Right renal pelvis (tissue), 4 donors: ENCODE data around the gene SELENOV. TPM values are rescaled to one million over a fixed set of nuclear protein-coding genes. Genes with fewer than 3 reads are reported as not detected.
A peak's percentile ranks its signal among the peaks of the same experiment; 100 is the strongest.

ENCODE experiments used
- DNase-seq, 4 donors: peaks; one replicate each; pipeline ENCODE4 v3.0.0-alpha.2; 2013; ENCODE audit warnings: low read depth in 4 of 4, low spot score in 3 of 4, missing footprints in 1 of 4
- polyA plus RNA-seq, 4 donors: library from polyadenylated mRNA; unstranded; fragments of 120-200 nt; gene quantifications; one replicate each; pipeline ENCODE4 v1.2.1, GENCODE V29; 2013; ENCODE audit not compliant: insufficient read length in 4 of 4

The SELENOV gene
- polyA plus RNA-seq, 4 donors, result 4.0 to 8.3 (median 6.2) TPM

DNA sequence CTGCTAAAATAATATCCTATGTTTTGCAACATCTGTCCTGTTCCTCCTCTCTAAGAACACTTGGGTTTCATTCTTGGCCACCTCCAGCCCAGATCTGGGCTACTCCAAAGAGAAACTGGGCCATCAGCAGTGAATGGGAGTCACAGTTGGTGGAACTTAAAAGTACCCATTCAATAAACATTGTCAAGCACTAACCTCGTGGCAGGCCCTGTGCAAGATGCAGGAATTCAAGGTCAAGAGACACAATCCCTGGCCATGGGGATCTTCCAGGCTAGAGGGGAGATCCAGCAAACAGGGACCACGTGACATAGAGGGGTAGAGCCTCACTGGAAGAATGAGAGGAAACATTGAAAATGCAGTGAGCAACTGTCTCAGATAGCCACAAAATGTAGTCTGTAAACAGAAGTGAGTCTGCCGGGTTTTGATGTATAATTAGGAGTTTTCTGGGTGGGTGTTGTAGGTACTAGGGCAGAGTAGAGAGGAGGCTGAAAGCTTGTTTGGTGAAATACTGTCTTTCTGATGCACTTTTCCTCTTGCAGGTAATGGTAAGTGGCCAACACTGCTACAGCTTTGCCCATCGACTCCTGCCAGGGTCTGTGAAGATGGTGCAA, 39.9 kb downstream of the SELENOV start:
- DNase-seq, result no peak

DNA sequence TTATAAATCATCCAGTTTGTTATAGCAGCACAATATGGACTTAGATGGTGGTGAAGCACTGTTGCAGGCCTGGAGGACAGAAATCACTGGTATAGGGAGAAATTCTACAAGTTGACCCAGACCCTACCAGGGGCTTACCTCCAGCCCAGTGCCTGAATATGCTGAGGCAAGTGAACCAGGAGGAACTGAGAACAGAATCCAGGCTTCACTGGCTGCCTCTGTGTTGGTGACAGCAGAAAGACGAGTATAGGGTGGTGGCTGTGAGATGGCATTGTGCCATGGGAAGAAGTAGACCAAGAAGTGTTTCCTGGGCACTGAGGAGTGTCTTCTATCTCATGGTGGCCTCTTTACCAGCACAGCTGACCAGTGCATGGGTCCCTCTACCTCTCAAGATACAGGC, 40.9 kb downstream of the SELENOV start:
- DNase-seq, result no peak

DNA sequence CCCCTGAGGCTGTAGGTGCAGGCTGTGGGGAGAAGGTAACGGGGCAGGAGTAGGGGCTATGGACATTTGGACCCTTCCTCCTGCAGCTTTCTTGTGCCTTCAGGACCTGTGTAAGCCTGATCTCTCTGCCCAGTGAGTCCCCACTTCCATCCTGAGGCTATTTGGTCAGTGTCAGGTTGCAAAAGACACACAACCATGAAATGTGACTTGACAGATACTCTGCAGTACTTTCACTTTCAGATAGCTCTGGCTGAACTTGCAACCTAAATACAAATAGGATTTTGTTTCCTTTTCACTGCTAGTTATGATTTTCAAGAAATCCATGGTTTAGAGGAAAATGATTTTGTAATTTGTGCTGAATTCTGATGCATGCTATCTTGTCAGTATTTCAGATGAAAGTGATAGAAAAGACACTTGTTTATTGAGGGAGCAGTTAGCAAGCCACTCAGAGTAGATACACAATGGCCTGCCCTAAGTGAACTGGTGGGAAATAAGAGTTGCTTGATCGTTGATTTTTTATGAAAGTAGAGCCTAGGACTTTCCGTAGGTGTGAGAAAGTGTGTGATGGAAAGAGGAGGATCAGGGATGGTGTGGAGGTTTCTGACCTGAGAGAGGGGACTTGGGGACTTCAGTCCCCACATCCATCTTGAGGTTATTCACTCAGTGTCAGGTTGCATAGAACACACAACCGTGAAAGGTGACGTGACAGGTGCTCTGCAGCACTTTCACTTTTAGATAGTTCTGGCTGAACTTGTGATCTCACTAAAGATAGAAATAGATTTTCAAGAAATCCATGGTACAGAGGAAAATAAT, 43.1 kb downstream of the SELENOV start:
- DNase-seq, result peak in 3 of 4 donors; percentile 9 to 22 (median 17)

DNA sequence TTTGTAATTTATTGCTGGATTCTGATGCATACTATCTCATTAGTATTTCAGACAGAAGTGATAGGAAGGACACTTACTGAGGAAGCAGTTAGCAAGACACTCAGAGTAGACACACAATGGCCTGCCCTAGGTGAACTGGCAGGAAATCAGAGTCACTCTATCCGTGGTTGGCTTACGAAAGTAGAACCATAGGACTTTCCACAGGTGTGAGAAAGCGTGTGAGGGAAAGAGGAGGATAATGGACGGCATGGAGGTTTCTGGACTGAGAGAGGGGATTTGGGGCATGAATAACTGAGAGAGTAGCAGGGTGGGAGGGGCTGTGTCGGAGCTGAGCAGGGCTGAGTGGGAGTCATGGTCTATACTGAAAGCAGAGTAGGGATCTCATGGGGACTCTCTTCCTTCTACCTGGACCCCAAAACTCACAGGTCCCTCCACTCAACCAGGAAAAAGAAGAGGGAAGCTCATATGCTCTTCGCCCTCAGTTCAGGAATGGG, 43.7 kb downstream of the SELENOV start:
- no peak for DNase-seq

DNA sequence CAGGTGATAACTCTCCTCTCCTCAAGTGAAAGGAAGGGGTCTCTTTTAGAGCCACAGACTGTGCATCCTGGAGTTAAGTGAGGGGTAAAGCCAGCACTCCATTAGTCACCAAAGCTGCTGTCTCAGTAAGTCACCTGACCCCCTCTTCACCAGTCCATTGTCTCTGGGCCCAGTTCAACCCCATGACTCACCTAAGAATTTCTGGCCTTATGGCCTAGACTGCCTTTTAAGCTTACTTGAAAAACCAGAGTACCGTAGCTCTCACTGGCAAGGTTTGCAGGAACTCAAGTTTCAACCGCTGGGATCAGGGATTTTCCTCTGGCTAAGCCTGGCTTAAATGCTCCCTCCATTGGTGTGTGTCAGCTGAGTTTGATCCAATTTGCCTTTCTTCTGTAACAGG, 48.5 kb downstream of the SELENOV start:
- no peak for DNase-seq

DNA sequence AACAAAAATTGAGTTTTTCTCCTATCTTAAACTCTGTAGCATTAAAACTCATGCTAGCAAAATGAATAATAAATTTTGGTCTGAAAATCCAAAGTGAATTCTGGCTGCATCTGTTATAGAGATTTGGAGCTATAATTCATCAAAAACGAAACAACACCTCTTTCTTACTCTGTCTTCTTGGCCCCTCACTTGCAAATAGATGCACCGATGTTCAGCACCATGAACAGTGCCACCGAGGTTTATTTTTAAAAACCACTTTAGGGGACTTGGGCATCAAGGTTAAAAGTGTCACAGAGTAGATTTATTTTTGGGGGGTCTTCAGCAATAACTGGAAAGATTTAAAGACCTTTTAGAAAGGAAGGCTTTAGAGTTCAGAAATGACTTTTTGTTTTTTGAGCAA, 51.1 kb downstream of the SELENOV start:
- no peak for DNase-seq

DNA sequence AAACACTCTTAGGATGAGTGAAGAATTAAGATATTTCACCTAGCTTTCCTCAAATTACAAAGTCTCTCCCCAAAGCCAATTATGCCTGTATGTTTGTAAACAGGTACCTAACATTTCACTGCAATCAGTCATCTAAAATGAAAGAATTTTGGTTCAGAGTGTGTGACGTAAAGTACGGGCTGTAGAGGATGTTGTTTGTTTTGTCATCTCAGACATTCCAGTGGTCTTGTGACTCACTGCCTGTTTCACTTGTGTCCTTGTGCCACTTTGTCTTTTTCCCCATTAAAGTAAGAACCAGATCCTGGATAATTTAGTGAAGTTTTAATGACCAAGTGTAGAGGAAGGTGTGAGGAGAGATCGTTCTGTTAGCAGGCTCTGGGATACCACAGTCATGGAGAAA, 53.7 kb downstream of the SELENOV start:
- no peak for DNase-seq

Other genes starting within 250 kb of the SELENOV start
- not detected for gene IFNL2, start 246.7 kb upstream of the SELENOV start, polyA plus RNA-seq
- gene IFNL1, start 218.7 kb upstream of the SELENOV start, polyA plus RNA-seq, result not detected
- 1 to 10 TPM; 1.4 to 2.5 (median 1.7) TPM for gene LRFN1, start 194.3 kb upstream of the SELENOV start, polyA plus RNA-seq
- 10 to 100 TPM; 24.6 to 29.2 (median 25.3) TPM for gene GMFG, start 179.1 kb upstream of the SELENOV start, polyA plus RNA-seq
- gene SAMD4B, start 172.7 kb upstream of the SELENOV start, polyA plus RNA-seq, result 100 to 1,000 TPM; 106 to 136 (median 107) TPM
- gene PAF1, start 124.0 kb upstream of the SELENOV start, polyA plus RNA-seq, result 10 to 100 TPM; 66.5 to 70.6 (median 68.6) TPM
- 10 to 100 TPM; 41.5 to 48.2 (median 43.1) TPM for gene MED29, start 123.8 kb upstream of the SELENOV start, polyA plus RNA-seq
- gene ZFP36, start 108.3 kb upstream of the SELENOV start, polyA plus RNA-seq, result 10 to 100 TPM; 20.3 to 59.1 (median 38.2) TPM
- 10 to 100 TPM; 62.9 to 89.6 (median 84.1) TPM for gene PLEKHG2, start 102.5 kb upstream of the SELENOV start, polyA plus RNA-seq
- 1,000 to 10,000 TPM; 1,088 to 1,343 (median 1,270) TPM for gene RPS16, start 79.2 kb upstream of the SELENOV start, polyA plus RNA-seq
- 100 to 1,000 TPM; 124 to 139 (median 138) TPM for gene SUPT5H, start 69.6 kb upstream of the SELENOV start, polyA plus RNA-seq
- gene TIMM50, start 34.3 kb upstream of the SELENOV start, polyA plus RNA-seq, result 10 to 100 TPM; 69.7 to 81.3 (median 73.9) TPM
- under 1 TPM; 0.48 to 0.78 (median 0.65) TPM for gene DLL3, start 16.2 kb upstream of the SELENOV start, polyA plus RNA-seq
- 1 to 10 TPM; 3.7 to 5.1 (median 4.3) TPM for gene EID2B, start 17.7 kb downstream of the SELENOV start, polyA plus RNA-seq
- 10 to 100 TPM; 20.7 to 25.4 (median 22.6) TPM for gene EID2, start 25.0 kb downstream of the SELENOV start, polyA plus RNA-seq
- not detected for gene LGALS13, start 87.4 kb downstream of the SELENOV start, polyA plus RNA-seq
- gene LGALS16, start 140.8 kb downstream of the SELENOV start, polyA plus RNA-seq, result not detected
- not detected for gene LGALS14, start 189.3 kb downstream of the SELENOV start, polyA plus RNA-seq
- 1 to 10 TPM; 1.2 to 4.2 (median 1.7) TPM for gene CLC, start 222.9 kb downstream of the SELENOV start, polyA plus RNA-seq